ENCODE data around the gene SMIM14.
"Not testable (repeated sequence)": the region's sequence is repeated elsewhere in the genome, so short reads cannot be mapped to it uniquely, and the experiment has no call there.

SMIM14 gene

DNA sequence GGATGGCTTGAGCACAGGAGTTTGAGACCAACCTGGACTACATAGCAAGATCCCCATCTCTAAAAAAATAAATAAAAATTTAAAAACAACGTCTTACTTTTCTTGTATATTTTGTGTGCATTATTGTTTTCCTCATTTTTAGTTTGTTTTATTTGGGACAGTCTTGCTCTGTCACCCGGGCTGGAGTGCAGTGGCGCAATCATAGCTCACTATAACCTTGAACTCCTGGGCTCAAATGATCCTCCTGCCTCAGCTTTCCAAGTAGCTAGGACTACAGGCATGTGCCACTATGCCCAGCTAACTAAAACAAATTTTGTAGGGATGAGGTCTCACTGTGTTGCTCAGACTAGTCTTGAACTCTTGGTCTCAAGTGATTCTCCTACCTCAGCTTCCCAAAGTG lies 9.5 kb upstream of the SMIM14 start:
- no peak for DNase-seq (ENCODE audit: low read depth, low spot score)

- DNase-seq (ENCODE audit: low read depth, low spot score): no peak
These were observed 4.4 kb upstream of the SMIM14 start for GRCh38 chr4:39642885-39643552.

- DNase-seq (ENCODE audit: low read depth, low spot score): no peak
These were observed 2.8 kb upstream of the SMIM14 start for GRCh38 chr4:39641451-39641850.

GRCh38 chr4:39637586-39638353 lies 895 bp downstream of the SMIM14 start:
- DNase-seq (ENCODE audit: low read depth, low spot score): no peak

- no peak for DNase-seq (ENCODE audit: low read depth, low spot score)
These were observed 1.5 kb downstream of the SMIM14 start for GRCh38 chr4:39637221-39637585.

DNA sequence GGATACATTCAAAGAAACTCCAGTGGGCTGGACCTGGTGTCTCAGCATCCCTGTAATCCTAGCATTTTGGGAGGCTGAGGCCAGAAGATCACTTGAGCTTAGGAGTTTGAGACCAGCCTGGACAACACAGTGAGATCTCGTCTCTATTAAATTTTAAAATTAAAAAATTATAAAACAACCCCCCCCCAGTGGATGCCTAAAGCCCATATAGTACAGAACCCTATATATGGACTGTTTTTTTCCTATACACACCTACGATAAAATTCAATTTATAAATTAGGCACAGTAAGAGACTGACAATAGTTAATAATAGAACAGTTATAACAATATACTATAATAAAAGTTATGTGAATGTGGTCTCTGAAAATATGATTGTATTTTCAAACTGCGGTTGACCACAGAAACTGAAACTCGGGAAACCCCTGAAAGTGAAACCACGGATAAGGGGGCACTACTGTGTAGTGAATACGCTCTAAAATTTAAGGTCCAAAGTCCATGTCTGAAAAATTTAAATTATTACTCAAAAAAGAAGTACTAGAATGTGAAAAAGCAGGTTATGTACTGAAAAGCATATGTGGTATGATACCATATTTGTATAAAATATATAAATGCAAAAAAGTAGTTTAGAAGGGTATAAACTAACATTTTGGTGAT lies 2.0 kb downstream of the SMIM14 start:
- no peak for DNase-seq (ENCODE audit: low read depth, low spot score)

GRCh38 chr4:39635023-39635422 lies 3.6 kb downstream of the SMIM14 start:
- no peak for DNase-seq (ENCODE audit: low read depth, low spot score)

DNA sequence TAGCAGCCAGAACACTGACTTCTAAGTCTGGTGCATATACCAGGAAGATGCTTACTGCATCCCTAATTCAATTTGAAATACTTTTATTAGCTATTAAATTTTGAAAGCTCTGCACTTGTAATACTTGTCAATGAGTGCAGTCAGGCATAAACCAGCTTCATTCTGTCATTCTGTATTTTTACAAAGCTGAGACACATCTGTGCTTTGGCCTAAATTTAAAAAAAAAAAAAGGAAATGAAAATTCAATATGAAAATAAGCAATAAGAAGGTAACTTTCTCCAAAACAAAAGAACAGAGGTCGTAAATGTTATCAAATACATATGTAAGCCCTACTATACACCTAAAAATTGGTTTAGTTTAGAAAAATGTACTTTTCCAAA lies 7.0 kb downstream of the SMIM14 start:
- no peak for DNase-seq (ENCODE audit: low read depth, low spot score)

- no peak for DNase-seq (ENCODE audit: low read depth, low spot score)
These were observed 11.3 kb downstream of the SMIM14 start for GRCh38 chr4:39627413-39627812.

DNA sequence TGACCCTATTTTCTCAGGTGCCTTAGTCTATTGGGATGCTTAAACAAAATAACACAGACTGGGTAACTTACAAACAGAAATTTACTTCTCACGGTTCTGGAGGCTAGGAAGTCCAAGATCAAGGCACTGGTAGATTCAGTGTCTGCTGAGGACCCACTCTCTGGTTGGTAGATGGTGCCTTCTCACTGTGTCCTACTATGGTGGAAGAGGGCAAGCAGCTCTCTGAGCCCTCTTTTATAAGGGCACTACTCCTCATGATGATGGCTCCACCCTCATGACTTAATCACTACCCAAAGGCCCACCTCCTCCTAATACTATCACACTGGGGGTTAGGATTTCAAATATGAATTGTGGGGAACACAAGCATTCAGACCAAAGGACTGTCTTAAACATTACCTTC lies 11.8 kb downstream of the SMIM14 start:
- DNase-seq (ENCODE audit: low read depth, low spot score): no peak

DNA sequence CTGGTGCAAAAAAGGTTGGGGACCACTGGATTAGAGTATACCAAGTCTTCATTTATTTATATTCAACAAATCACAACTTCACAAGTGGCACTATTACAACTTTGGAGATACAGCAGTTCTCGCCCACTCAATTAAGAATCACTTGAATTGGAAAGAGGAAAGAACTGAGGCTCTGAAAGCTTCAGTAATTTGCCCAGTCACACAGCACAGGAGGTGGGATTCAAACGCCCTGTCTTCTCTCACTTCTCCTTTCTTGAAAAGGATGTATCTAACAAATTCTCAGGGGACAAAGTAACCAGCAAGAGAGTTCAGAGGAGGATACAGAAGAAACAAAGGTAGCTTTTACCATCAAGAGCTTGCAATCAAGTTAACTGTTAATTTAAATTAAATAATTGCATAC lies 12.4 kb downstream of the SMIM14 start:
- DNase-seq (ENCODE audit: low read depth, low spot score): no peak

DNA sequence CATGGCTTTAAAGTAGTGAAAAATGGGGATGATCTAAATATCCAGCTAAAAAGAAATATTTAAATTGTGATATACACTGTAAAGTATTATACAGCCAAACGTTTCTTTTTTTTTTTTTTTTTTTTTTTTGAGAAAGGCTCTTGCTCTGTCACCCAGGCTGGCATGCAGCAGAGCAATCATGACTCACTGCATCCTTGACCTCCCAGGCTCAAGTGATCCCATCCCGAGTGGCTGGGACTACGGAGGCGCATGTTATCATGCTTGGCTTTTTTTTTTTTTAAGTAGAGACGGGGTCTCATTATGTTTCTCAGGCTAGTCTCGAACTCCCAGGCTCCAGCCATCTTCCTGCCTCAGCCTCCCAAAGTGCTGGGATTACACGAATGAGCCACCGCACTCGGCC lies 17.1 kb downstream of the SMIM14 start:
- DNase-seq (ENCODE audit: low read depth, low spot score): no peak

DNA sequence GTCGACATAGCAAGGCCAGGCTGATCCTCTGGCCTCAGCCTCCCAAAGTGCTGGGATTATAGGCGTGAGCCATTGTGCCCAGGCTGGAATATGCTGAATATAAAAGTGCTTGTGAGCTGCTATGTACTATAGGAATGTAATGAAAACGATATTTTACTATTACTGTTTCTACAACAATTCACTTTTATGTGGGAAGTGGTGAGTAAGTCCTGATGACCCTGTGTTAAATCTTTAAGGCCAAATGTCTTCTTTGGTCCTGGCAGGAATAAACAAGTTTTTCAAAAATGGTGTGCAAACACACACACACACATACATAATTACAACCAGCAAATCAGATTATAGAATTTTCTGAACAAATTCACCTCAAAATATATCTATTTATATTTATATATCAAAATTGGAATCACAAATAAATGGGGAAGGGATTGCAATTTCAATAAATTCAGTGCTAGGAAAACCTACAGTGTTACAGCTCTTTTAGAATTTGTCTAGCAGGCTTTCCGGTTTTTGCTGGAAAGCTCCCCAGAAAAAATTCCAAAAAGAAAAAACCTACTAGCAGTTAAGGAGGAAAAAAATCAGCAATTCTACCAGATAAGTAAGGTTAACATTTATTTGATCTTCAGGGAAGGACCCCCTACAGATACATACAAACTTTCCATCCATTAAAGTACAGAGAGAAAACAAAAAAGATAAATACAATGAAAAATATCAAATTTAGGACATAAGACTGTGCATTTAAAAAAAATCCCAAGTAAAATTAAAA lies 17.9 kb downstream of the SMIM14 start:
- no peak for DNase-seq (ENCODE audit: low read depth, low spot score)

- no peak for DNase-seq (ENCODE audit: low read depth, low spot score)
These were observed 21.1 kb downstream of the SMIM14 start for GRCh38 chr4:39617534-39617933.

DNA sequence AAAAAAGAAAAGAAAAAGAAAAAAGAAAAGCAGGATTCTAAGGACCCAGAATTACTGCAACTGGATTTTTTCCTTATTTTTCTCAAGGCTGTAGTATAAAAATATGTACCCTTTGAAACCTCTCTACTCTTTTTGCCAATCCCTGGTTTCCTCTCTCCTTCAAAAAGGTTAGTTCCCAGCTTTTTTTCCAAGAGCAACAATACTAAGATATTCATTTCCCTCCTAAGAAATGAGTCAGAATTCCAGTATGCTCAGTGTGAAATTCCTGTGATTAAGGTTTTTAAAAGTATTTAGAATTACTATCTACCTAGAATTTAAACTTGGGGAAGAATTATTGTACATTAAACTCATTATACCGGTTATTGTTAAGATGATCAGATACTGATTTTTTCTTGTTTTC lies 22.0 kb downstream of the SMIM14 start:
- DNase-seq (ENCODE audit: low read depth, low spot score): no peak

DNA sequence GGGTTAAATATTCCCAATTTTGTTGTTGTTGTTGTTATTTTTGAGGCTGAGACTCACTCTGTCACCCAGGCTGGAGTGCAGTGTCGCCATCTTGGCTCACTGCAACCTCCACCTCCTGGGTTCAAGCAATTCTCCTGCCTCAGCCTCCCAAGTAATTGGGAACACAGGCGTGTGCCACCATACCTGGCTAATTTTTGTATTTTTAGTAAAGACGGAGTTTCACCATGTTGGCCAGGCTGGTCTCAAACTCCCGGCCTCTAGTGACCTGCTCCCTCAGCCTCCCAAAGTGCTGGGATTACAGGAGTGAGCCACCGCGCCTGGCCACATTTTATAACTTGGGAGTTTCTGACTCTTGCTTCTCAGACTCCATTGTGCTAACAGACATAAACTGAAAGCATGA lies 22.6 kb downstream of the SMIM14 start:
- DNase-seq (ENCODE audit: low read depth, low spot score): not testable (repeated sequence)

DNA sequence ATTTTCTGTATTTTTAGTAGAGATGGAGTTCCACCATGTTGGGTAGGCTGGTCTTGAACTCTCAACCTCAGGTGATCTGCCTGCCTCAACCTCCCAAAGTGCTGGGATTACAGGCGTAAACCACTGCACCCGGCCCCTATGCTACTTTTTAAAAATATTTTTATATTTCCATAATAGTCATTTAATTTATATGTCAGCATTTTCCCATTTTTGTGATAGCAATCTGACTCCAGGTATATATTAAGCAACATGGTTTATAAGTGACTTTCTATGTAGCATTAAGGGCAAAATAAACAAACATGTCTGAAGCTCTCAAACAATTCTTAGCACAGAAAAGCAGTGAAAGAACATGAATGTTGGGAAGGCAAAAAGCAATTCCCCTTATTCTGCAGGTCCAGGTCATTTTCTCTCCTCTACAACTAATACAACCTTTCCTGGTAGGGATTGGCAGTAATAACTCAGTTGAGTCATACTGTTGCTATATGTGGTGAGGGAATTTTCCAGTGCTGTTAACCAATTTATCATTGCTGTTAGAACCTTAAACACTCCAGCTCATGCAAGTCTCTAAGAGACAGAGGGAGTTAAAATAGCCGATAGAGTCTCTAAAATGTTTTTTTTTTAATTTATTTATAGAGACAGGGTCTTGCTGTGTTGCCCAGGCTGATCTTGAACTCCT lies 24.0 kb downstream of the SMIM14 start:
- DNase-seq (ENCODE audit: low read depth, low spot score): no peak

- no peak for DNase-seq (ENCODE audit: low read depth, low spot score)
These were observed 25.5 kb downstream of the SMIM14 start for GRCh38 chr4:39613093-39613656.

GRCh38 chr4:39609454-39609931 lies 29.2 kb downstream of the SMIM14 start:
- no peak for DNase-seq (ENCODE audit: low read depth, low spot score)

- DNase-seq (ENCODE audit: low read depth, low spot score): no peak
These were observed 30.2 kb downstream of the SMIM14 start for GRCh38 chr4:39608451-39608850.

- DNase-seq (ENCODE audit: low read depth, low spot score): no peak
These were observed 31.9 kb downstream of the SMIM14 start for GRCh38 chr4:39606747-39607146.

All from brain pericyte (primary cell).